PC-9 (cell line): ENCODE measurements around the gene DOCK2. TPM values are rescaled to one million over a fixed set of nuclear protein-coding genes. Genes with fewer than 3 reads are reported as not detected.
A peak's percentile ranks its signal among the peaks of the same experiment; 100 is the strongest.

Experiments
- BruUV-seq: library from RNA; stranded (reverse); fragments of 400-500 nt; replicated peaks from 2 replicates; lab custom pipeline; 2021; lab: Mats Ljungman, UMichigan
- CTCF ChIA-PET: fragments of 300-600 bp; sonication (Branson Sonifier 250); formaldehyde crosslinking; loops from one replicate; lab custom pipeline; 2022; ENCODE audit warnings: antibody characterized with exemption; lab: Charles Lee
- POLR2A ChIA-PET: fragments of 300-600 bp; sonication (Branson Sonifier 250); formaldehyde crosslinking; loops from one replicate; lab custom pipeline; 2022; ENCODE audit warnings: antibody characterized with exemption; ENCODE audit not compliant: unreplicated experiment; lab: Charles Lee
- DNase-seq, 2 experiments: peaks; one replicate each; pipeline versions ENCODE4 v3.0.0 to v3.0.0-alpha.2; 2015 to 2022; ENCODE audit warnings: mixed read lengths in 1 of 2
- H2AFZ ChIP-seq: fragments of 200-600 bp; sonication (generic); 2 replicates; pipeline ENCODE4 v1.8.1; 2017; ENCODE audit warnings: antibody characterized with exemption
- H3F3A ChIP-seq: fragments of 200-600 bp; sonication (generic); 2 replicates; pipeline ENCODE4 v1.8.1; 2017; ENCODE audit warnings: antibody characterized with exemption, mild to moderate bottlenecking, low read depth; ENCODE audit not compliant: insufficient read depth
- H3K27ac ChIP-seq: fragments of 200-600 bp; sonication (generic); 2 replicates; pipeline ENCODE4 v1.6.1; 2016; ENCODE audit warnings: mixed run types
- H3K27me3 ChIP-seq: fragments of 200-600 bp; sonication (generic); 2 replicates; pipeline ENCODE4 v1.6.1; 2016; ENCODE audit warnings: low read depth, mixed run types; ENCODE audit not compliant: insufficient read depth
- H3K36me3 ChIP-seq: fragments of 200-600 bp; sonication (generic); 2 replicates; pipeline ENCODE4 v1.6.1; 2016; ENCODE audit warnings: low read depth, mixed run types
- H3K4me1 ChIP-seq: fragments of 200-600 bp; sonication (generic); replicated peaks from 2 replicates; pipeline ENCODE4 v1.6.1; 2016; ENCODE audit warnings: mixed run types; ENCODE audit not compliant: insufficient read depth
- H3K4me2 ChIP-seq: fragments of 200-600 bp; sonication (generic); 2 replicates; pipeline ENCODE4 v1.6.1; 2017; ENCODE audit warnings: mixed run types
- H3K4me3 ChIP-seq: fragments of 200-600 bp; sonication (generic); 2 replicates; pipeline ENCODE4 v1.6.1; 2016; ENCODE audit warnings: mixed run types
- H3K79me2 ChIP-seq: fragments of 200-600 bp; sonication (generic); 2 replicates; pipeline ENCODE4 v1.6.1; 2017; ENCODE audit warnings: low read depth, mixed run types
- H3K9me2 ChIP-seq: fragments of 200-600 bp; sonication (generic); 2 replicates; pipeline ENCODE4 v1.8.1; 2017; ENCODE audit warnings: mild to moderate bottlenecking; ENCODE audit not compliant: insufficient read depth
- H3K9me3 ChIP-seq: fragments of 200-600 bp; sonication (generic); 2 replicates; pipeline ENCODE4 v1.8.1; 2016; ENCODE audit warnings: low read depth; ENCODE audit not compliant: insufficient read depth
- H4K20me1 ChIP-seq: fragments of 200-600 bp; sonication (generic); 2 replicates; pipeline ENCODE4 v1.8.1; 2017; ENCODE audit not compliant: insufficient read depth
- EZH2 ChIP-seq: fragments of 200-600 bp; sonication (generic); IDR thresholded peaks from 2 replicates; pipeline ENCODE4 v1.8.0; 2017; ENCODE audit warnings: antibody characterized with exemption, low read depth
- intact Hi-C: fragments of 100-400 bp; cut with micrococcal nuclease; formaldehyde crosslinking; loops from one replicate; pipeline ENCODE4 v1.10.0; 2022; ENCODE audit not compliant: unreplicated experiment
- total RNA-seq: library from RNA; stranded (reverse); gene quantifications from 2 replicates; pipeline ENCODE4 v1.2.3, GENCODE V29; 2021
- TF ChIP-seq, protein P1 (sequence below): fragments of 200-600 bp; sonication (generic); conservative IDR thresholded peaks from 2 replicates; pipeline ENCODE4 v1.6.1; 2017; ENCODE audit warnings: mixed run types, antibody characterized with exemption, mild to moderate bottlenecking, moderate library complexity

DOCK2 gene
- total RNA-seq, 1 experiment from 2014 or later = 0.41 TPM

DNA sequence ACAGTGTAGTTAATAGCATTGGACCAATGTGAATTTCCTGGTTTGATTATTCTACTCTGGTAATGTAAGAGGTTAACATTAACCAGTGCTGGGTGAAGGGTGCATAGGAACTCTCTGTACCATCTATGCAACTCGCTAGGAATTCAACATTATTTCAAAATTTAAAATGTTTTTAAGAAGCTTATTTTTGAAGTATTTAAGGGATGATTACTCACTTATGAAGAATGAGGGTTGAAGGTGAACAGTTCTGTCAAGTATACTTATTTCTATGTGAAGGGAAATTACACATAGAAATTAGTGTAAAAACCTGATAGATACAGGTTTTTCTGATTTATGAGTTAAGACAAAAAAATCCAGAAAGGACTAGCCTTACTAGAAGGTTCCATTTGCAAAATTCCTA, 177.4 kb downstream of the DOCK2 start:
- no TSS peak for BruUV-seq
- Histone ChIP-seq H3K9me3 (0 out of 2 replicates have a peak, but pooled peaks cover 3% of the 10 kb centered on the region), H3K79me2 (no peaks in the 10 kb centered on the region), H3K27me3 (no peaks in the 10 kb centered on the region), H4K20me1 (no peaks in the 10 kb centered on the region), H3K4me1 (0 out of 2 replicates have a peak, but pooled peaks cover 6% of the 10 kb centered on the region), H3K27ac (no peak overlapping the region), H3K4me2 (no peak overlapping the region), H3F3A (no peaks in the 10 kb centered on the region), H3K36me3 (no peaks in the 10 kb centered on the region), H2AFZ (no peak overlapping the region), H3K4me3 (no peak overlapping the region), H3K9me2 (no peaks in the 10 kb centered on the region)
- TF ChIP-seq EZH2 = no peak
- TF ChIP-seq, protein P1, sequence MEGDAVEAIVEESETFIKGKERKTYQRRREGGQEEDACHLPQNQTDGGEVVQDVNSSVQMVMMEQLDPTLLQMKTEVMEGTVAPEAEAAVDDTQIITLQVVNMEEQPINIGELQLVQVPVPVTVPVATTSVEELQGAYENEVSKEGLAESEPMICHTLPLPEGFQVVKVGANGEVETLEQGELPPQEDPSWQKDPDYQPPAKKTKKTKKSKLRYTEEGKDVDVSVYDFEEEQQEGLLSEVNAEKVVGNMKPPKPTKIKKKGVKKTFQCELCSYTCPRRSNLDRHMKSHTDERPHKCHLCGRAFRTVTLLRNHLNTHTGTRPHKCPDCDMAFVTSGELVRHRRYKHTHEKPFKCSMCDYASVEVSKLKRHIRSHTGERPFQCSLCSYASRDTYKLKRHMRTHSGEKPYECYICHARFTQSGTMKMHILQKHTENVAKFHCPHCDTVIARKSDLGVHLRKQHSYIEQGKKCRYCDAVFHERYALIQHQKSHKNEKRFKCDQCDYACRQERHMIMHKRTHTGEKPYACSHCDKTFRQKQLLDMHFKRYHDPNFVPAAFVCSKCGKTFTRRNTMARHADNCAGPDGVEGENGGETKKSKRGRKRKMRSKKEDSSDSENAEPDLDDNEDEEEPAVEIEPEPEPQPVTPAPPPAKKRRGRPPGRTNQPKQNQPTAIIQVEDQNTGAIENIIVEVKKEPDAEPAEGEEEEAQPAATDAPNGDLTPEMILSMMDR = no peak
- intact Hi-C loops = no loop called here
- ChIA-PET CTCF (no interaction called here), POLR2A (no interaction called here)
- no peak for DNase-seq

DNA sequence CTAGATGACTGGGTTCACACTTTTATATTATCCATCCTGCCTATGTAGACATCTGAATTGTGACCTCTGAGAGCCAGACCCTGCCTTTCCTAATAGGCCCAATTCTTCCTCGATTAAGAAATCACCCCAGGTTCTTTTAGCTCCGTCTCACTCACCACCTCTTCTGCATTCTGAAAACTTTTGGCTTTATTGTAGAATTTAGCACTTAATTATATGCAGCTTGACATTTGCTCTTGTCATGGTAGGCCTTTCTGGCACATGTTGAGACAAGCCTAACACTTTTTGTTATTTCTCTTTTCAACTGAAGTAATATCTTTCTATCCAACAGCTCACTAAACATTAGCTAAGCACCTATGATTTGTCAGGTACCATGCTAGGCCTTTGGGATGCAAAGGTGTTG, 180.0 kb downstream of the DOCK2 start:
- no peak overlapping the region for H3K4me3 ChIP-seq
- H3K9me2 ChIP-seq = no peaks in the 10 kb centered on the region
- POLR2A ChIA-PET = no interaction called here
- no peak for DNase-seq
- H3K79me2 ChIP-seq = no peaks in the 10 kb centered on the region
- no peak overlapping the region for H2AFZ ChIP-seq
- no peak overlapping the region for H3K27ac ChIP-seq
- CTCF ChIA-PET = no interaction called here
- no peaks in the 10 kb centered on the region for H3K27me3 ChIP-seq
- no peak overlapping the region for H3K4me2 ChIP-seq
- no peaks in the 10 kb centered on the region for H3K36me3 ChIP-seq
- BruUV-seq = no TSS peak
- H3F3A ChIP-seq = no peaks in the 10 kb centered on the region
- H4K20me1 ChIP-seq = no peaks in the 10 kb centered on the region
- intact Hi-C loops = no loop called here
- 0 out of 2 replicates have a peak, but pooled peaks cover 6% of the 10 kb centered on the region for H3K4me1 ChIP-seq
- no peak for TF ChIP-seq EZH2
- H3K9me3 ChIP-seq = 0 out of 2 replicates have a peak, but pooled peaks cover 3% of the 10 kb centered on the region

DNA sequence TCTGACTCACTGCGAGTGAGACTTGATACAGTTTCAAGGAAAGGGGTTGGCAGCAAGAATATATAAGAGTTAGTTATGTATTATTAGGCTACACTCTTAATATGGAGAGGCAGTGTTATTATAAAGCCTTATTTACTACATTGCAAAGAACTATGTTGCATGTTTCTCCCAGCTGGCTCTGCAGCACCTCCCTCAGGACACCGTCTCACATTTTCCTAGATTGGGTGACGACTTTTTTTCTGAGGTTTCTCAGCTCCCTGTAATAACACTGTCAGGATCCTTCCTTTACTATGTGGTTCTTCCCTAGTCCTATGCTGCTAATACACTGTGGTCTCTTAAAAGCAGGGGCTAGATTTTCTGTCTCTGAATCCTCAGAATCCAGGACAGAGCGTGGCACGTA, 189.5 kb downstream of the DOCK2 start:
- intact Hi-C loops = no loop called here

More for the DNA sequence above, 189.5 kb downstream of the DOCK2 start:
- H3K36me3 ChIP-seq = no peaks in the 10 kb centered on the region
- no peak for DNase-seq
- H3K9me2 ChIP-seq = no peaks in the 10 kb centered on the region
- no peaks in the 10 kb centered on the region for H3K9me3 ChIP-seq
- H3K4me1 ChIP-seq = no peaks in the 10 kb centered on the region
- no peak overlapping the region for H3K4me2 ChIP-seq
- POLR2A ChIA-PET = no interaction called here
- no TSS peak for BruUV-seq
- TF ChIP-seq EZH2 = no peak
- TF ChIP-seq, protein P1 = peak; percentile 27; the same call in 1 of the 2 replicates
- no peaks in the 10 kb centered on the region for H3K27me3 ChIP-seq
- H3K79me2 ChIP-seq = no peaks in the 10 kb centered on the region
- H2AFZ ChIP-seq = no peak overlapping the region
- H3F3A ChIP-seq = no peaks in the 10 kb centered on the region
- no peak overlapping the region for H3K27ac ChIP-seq
- CTCF ChIA-PET = no interaction called here
- no peaks in the 10 kb centered on the region for H4K20me1 ChIP-seq
- no peak overlapping the region for H3K4me3 ChIP-seq
